Posterior cingulate gyrus (tissue), 11 donors: ENCODE data around the gene AIF1.
A peak's percentile ranks its signal among the peaks of the same experiment; 100 is the strongest.

Experiments
- DNase-seq, 10 donors: peaks; one replicate each; pipeline versions ENCODE4 v3.0.0 to v3.0.0-alpha.2; 2020 to 2021; ENCODE audit warnings: mixed read lengths in 3 of 10
- intact Hi-C: fragments of 100-400 bp; cut with DNase I; formaldehyde crosslinking; loops from one replicate; pipeline ENCODE4 v1.15.1; 2023

The AIF1 gene

DNA sequence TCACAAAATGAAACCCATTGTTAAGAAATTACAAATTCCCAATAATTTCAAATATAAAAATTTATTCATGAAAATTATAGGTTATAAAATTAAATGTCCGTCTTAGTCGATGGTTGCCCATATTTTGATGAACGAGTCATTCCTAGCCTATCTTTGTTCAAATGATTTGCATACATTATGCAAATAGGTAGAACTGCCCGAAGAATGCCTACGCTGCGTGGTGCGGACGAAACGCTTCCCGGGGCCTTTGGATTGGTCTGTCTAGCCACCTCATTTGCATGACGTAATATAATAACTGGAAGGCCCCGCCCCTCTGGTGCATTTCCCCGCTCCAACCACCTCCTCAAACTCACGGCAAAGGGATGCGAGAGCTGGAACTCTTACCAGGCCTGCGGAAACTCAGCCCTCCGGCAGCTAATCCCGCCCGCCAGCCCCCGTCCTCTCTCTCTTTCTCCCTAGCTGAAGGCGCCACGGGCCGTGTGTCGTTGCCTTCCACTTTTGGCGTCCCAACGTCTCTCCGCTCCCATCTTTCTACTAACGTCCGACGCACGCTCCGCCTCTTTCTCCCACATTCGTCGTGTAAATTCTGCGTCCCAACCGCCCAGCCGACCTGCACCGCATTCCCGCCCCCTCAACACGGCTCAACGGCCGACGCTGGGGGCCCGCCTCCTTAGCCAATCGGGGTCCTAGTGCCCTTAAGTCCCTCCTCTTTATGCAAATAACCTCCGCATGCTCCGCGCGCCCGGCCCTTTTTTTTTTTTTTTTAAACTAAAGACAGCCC is 5.0 kb downstream of the AIF1 start:
- peak; percentile 90 to 100 (median 97) for DNase-seq
- intact Hi-C loops: loop anchor here (1.0 kb wide), 1 partner anchor 32 kb away; the partner anchor contains the start of gene BAG6

DNA sequence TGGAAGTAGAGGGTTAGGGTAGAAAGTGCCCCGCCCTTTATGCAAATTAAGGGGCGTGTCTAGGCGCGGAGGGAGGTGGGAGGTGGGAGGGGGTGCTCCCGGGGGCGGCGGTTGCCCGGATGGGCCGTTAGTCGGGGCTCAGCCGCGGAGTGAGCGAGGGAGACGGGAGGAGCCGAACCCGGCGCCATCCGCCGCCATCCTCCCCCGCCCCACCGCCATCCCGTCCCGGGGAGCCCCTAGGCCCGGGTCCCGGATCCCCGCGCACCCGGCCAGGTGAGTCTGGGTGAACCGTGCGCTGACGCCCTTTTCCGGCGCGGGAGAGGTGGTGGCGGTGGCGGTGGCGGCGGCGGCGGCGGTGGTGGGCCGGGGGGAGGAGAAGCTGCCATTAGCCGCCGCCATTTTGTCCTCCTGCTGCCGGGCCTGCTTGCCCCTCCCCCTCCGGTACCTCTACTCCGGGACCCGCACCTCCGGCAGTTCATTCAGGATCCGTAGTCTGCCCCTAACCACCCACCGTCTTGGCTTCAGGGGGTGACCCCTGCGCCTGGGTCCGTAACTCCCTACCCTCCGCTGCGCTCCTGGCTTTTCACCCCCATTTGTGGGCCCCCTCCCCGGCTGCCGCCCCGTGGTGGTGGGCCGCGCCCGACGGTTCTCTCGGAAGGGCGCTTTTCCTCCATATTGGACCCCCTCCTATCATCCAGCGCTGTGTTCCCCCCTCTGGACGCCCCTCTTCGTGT is 5.7 kb downstream of the AIF1 start, which contains the start of gene PRRC2A:
TSS of gene PRRC2A (plus strand) at position 130 of the 734 bp plus-strand sequence. CDS start 2,075 bp downstream, outside the sequence.
- DNase-seq: peak in 4 of 10 donors; percentile 61 to 93 (median 88)
- intact Hi-C loops: loop anchor here (1.0 kb wide), 1 partner anchor 32 kb away; the partner anchor contains the start of gene BAG6

DNA sequence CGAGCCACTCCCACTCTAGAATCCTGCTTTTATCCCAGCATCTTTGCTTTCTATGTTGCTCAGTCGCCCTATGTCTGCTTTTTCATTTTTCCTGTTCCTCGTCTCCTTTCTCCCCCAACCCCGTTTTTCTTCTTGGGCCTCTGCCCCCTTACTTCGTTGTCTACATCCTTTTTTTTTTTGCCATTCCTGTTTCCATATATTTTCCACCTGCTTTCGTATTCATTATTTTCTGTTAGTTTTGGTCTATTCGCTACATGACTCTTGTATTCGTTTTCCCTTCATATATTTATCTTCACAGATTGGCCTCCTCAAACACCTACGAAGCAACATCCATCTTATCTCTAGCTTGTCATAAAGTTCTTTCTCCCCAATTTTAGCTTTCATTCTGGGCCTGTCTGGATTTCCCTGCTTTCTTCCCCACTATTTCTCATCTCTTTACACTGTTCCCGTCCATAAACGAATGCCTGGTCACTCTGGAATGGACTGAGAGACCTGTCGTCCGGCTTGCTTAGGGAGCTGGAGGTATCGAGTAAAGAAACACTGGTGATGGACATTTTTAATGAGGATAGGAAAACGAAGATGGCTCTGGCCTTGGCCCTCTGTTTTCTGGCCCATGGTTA is 6.4 kb downstream of the AIF1 start:
- DNase-seq: no peak

DNA sequence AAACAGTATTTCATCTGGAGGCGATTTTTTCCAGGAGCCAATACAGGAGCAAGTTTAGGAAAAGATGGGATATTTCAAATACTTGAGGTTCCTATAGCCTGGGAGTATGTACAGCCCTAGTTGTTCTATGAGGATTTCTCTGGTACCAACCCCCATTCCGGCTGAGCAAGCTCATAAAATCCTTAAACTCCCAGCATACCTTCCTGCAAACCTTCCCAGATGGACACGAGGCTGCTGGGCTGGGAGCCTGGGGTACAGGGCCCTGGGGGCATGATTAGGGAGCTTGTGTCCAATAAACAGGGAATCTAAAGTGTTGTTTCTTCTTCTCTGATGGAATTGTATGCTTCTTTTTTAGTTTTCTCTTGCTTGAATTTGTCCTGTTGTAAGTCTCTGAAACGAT is 7.0 kb downstream of the AIF1 start:
- DNase-seq: peak in 1 of 10 donors; percentile 14
- intact Hi-C loops: no loop called here

More for the DNA sequence above, 6.4 kb downstream of the AIF1 start:
- intact Hi-C loops: no loop called here

DNA sequence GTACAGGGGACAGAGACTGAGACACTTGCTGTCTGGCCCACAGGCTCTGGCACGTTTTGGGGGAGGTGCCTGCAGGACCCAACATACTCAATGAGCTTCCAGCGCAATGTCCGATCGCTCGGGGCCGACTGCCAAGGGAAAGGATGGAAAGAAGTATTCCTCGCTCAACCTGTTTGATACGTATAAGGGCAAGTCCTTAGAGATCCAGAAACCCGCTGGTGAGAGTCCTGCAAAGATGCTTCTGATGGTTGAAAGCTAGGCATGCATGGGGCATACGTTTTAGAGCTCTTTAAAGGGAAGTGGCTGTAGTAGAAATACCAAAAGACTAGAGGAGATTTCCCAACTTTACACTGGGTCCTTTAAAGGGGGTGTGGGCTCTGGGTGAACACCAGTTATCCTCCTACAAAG is 7.7 kb downstream of the AIF1 start:
- no peak for DNase-seq

DNA sequence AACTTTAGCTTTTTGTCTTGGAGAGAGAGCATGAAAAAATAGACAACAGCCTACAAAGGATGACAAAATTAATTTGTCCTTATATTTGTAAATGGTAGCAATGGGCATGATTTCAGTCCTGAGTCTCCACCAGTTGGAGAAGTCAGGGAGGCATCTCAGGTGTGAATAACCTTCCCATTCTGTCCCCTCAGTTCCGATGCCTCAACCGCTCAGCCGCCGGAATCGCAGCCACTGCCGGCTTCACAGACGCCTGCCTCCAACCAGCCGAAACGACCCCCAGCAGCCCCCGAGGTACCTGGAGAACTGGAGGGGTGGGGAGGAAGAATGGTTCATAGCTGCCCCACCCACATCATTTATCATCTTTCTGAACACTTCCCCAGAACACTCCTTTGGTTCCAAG is 9.0 kb downstream of the AIF1 start:
- no peak for DNase-seq
- intact Hi-C loops: no loop called here

More for the DNA sequence above, 7.7 kb downstream of the AIF1 start:
- intact Hi-C loops: no loop called here

DNA sequence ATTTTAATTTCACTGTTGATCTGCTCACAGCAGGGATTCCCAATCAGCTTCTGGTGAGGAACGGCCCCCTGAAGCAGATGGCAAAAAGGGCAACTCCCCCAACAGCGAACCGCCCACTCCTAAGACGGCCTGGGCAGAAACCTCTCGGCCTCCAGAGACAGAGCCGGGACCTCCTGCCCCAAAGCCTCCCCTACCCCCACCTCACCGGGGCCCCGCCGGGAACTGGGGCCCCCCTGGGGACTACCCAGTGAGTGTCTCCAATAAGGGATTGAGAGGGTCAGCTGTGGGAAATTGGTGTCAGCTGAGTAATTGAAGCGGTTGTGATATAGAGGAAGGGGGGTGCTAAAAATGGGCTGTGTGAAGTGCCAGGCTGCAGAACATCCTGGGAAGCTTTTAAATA is 11.9 kb downstream of the AIF1 start:
- intact Hi-C loops: no loop called here

DNA sequence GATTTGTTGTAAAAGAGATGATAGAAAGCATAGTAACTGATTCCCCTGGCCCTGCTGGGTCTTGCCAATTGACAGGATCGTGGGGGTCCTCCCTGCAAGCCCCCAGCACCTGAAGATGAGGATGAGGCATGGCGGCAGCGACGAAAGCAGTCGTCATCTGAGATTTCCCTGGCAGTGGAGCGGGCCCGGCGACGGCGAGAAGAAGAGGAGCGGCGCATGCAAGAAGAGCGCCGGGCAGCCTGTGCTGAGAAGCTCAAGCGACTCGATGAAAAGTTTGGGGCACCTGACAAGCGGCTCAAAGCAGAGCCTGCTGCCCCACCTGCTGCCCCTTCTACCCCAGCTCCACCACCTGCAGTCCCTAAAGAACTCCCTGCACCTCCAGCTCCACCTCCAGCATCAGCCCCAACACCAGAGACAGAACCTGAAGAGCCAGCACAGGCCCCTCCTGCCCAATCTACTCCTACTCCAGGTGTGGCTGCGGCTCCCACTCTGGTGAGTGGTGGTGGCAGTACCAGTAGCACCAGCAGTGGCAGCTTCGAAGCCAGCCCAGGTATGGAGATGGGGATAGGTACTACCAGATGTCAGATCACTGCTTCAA is 12.8 kb downstream of the AIF1 start:
- intact Hi-C loops: no loop called here
- DNase-seq: no peak

More for the DNA sequence above, 11.9 kb downstream of the AIF1 start:
- no peak for DNase-seq

DNA sequence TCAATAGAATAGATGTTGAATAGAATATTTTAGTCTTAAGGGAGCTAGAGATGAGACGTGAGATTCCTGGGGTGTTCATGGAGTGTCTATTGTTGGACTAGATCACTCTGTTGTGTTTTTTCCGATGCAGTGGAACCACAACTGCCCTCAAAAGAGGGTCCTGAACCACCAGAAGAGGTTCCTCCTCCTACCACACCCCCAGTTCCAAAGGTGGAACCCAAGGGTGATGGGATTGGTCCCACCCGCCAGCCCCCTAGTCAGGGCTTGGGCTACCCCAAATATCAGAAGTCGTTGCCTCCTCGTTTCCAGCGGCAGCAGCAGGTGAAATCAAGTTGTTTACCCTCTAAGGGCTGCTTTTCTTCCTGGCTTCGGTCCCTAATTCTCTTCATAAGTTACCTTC is 14.0 kb downstream of the AIF1 start:
- no peak for DNase-seq
- intact Hi-C loops: no loop called here

DNA sequence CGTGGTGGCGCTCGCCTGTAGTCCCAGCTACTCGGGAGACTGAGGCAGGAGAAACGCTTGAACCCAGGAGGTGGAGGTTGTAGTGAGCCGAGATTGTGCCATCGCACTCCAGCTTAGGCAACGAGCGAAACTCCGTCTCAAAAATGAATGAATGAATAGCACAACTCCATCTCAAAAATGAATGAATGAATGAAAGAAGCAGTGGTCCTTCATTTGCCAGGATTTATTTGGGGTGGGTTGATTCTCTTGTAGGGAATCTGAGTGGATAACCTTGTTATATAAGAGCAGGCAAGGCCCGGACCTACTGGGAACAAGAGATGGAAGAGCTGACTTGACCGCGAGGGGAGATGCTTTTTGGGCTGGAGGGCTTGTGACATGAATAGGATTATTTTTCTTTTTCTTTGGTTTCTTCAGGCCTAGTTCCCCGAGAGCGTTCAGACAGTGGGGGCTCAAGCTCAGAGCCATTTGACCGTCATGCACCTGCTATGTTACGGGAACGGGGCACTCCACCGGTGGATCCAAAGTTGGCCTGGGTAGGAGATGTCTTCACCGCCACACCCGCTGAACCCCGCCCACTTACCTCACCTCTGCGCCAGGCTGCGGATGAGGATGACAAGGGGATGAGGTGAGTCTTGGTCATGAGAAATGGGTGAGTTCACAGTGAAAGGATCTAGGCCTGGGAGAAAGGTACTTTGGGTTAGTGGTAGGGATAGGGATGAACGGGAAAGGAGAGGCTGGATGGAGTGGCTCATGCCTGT is 15.3 kb downstream of the AIF1 start:
- intact Hi-C loops: no loop called here
- DNase-seq: peak in 1 of 10 donors; percentile 74

DNA sequence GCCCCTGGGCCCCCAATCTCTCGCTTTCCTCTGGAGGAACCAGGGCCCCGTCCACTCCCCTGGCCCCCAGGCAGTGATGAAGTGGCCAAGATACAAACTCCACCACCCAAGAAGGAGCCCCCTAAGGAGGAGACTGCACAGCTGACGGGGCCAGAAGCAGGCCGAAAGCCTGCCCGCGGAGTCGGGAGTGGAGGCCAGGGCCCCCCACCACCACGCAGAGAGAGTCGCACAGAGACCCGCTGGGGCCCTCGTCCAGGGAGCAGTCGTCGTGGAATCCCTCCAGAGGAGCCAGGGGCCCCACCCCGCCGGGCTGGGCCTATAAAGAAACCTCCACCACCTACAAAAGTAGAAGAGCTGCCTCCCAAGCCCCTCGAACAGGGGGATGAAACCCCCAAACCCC is 16.2 kb downstream of the AIF1 start:
- no peak for DNase-seq

DNA sequence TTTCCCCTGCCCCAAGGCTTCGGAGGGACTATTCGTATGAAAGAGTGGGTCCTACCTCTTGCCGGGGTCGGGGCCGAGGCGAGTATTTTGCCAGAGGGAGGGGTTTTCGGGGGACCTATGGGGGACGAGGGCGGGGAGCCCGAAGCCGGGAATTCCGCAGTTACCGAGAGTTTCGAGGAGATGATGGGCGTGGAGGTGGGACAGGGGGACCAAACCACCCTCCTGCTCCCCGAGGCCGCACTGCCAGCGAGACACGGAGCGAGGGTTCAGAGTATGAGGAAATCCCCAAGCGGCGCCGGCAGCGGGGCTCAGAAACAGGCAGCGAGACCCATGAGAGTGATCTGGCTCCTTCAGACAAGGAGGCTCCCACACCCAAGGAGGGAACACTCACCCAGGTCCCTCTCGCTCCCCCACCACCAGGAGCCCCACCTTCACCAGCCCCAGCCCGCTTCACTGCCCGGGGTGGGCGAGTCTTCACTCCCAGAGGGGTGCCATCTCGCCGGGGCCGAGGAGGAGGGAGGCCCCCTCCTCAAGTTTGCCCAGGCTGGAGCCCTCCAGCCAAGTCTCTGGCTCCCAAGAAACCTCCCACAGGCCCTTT is 16.7 kb downstream of the AIF1 start:
- no peak for DNase-seq
- intact Hi-C loops: no loop called here

More for the DNA sequence above, 16.2 kb downstream of the AIF1 start:
- intact Hi-C loops: no loop called here

DNA sequence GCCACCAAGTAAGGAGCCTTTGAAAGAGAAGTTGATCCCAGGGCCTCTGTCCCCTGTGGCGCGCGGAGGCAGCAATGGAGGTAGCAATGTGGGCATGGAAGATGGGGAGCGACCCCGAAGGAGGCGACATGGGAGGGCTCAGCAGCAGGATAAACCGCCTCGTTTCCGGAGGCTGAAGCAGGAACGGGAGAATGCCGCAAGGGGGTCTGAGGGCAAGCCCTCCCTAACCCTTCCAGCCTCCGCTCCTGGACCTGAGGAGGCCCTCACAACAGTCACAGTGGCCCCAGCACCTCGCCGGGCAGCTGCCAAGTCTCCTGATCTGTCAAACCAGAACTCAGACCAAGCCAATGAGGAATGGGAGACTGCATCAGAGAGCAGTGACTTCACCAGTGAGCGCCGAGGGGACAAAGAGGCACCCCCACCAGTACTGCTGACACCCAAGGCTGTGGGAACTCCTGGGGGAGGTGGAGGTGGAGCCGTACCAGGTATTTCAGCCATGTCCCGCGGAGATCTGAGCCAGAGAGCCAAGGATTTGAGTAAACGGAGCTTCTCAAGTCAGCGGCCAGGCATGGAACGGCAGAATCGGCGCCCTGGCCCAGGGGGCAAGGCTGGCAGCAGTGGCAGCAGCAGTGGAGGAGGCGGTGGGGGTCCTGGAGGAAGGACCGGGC is 17.4 kb downstream of the AIF1 start:
- DNase-seq: no peak
- intact Hi-C loops: no loop called here

DNA sequence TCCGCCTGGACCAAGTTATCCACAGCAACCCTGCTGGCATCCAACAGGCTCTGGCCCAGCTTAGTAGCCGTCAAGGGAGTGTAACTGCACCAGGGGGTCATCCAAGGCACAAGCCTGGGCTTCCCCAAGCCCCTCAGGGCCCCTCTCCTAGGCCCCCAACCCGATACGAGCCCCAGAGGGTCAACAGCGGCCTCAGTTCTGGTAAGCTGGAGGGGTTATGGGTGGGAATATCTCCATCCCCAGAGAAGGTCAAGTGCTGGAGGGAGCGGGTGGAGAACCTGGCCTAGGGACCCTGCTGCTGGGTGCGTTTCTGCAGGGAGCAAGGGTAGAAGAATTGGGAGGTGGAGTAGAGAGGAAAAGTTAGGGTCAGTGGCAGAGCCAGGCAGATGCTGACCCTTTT is 18.4 kb downstream of the AIF1 start:
- intact Hi-C loops: no loop called here

DNA sequence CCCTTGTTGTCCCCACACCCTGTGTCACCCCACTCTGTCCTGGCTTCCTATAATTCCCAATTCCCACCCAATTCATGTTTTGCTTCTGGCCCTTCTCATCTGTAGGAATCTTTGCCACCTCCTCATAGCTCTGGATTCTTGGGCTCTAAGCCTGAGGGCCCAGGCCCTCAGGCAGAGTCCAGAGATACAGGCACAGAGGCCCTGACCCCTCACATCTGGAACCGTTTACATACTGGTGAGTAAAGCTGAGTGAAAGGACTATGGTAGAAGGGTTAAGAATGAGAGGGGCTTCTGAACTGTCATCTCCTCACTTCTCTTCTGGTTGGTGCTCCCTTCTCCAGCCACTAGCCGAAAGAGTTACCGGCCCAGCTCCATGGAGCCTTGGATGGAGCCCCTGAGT is 19.1 kb downstream of the AIF1 start:
- intact Hi-C loops: no loop called here
- DNase-seq: no peak

More for the DNA sequence above, 18.4 kb downstream of the AIF1 start:
- DNase-seq: no peak

DNA sequence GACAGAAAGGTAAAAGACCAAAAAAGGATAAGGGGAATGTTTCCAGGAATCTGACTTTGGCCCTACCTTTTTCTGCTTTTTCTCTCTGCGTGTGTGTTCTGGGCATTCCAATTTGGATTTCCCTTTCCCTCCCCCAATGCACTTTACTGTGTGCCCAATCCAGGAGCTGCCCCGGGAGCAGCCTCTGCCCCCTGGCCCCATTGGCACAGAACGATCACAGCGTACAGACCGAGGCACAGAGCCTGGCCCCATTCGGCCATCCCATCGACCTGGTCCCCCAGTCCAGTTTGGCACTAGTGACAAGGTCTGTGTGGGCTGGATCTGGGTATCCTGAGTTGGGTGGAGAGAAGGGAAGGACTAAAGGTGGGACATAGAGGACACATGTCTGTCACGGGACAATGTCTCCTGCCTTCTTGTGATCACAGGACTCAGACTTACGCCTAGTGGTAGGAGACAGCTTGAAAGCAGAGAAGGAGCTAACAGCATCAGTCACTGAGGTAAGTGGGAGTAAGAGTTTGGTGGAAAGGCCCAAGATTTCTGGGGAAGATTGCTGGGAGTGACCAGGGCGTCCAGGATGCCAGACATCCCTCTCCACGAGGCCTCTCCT is 20.0 kb downstream of the AIF1 start:
- intact Hi-C loops: no loop called here
- no peak for DNase-seq

DNA sequence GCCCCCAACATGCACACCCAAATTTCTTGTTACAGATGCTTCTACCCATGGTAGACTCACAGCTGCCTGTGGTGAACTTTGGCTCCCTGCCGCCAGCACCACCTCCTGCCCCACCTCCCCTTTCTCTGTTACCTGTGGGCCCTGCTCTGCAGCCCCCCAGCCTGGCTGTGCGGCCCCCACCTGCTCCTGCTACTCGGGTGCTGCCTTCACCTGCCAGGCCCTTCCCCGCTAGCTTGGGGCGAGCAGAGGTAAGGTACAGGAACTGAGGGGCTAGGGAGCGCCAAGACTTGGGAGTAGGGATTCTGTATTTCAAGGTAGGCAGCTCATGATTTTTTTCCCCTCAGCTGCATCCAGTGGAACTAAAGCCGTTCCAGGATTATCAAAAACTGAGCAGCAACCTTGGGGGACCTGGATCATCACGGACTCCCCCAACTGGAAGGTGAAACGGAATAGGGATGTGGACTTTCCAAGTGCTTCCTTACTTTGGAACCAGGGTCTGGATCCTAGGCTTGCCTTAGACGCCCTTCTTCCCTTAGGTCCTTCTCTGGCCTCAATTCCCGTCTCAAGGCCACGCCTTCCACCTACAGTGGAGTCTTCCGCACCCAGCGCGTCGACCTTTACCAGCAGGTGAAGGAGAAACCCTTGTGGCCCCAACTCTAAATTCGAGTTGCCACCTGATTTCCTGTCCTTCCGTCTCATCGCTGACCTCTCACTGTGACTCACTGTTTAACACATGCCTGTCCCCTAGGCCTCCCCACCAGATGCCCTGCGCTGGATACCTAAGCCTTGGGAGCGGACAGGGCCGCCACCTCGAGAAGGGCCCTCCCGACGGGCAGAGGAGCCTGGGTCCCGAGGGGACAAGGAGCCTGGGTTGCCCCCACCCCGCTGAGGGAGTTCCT is 21.9 kb downstream of the AIF1 start:
- intact Hi-C loops: no loop called here
- DNase-seq: peak in 1 of 10 donors; percentile 40

DNA sequence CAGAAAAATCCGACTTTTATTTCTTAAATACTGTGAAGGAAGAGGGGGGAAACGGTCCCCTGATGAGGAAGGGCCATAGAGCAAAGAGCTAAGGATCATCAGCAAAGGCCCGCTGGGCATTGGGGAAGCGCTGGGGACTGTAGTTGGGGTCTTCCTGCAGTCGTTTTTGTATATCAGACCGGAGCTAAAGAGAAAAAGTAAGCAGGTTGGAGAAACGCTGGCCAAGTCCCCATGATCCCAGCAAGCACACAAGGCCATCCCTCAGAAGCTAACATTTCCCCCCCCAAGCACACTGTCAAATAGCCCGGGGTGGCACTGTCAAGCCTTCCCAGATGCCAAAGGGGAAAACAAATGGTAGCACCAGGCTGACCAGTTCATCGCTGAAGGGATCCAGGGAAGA is 24.0 kb downstream of the AIF1 start:
- no peak for DNase-seq
- intact Hi-C loops: no loop called here
